HepG2 (cell line): ENCODE data around the gene CDC26. TPM values are rescaled to one million over a fixed set of nuclear protein-coding genes. Genes with fewer than 3 reads are reported as not detected.
A peak's percentile ranks its signal among the peaks of the same experiment; 100 is the strongest.

ENCODE experiments used
- ATAC-seq: fragments of 200-7000 bp; cut with Tn5 transposase; 3 replicates; pipeline ENCODE4 v1.9.1; 2020; ENCODE audit warnings: mild to moderate bottlenecking, moderate library complexity
- BruUV-seq: library from RNA; stranded (reverse); fragments of 400-500 nt; replicated peaks from 2 replicates; lab custom pipeline; 2021; lab: Mats Ljungman, UMichigan
- CTCF ChIA-PET: fragments of 300-600 bp; formaldehyde crosslinking; extraction: SDS; loops from one replicate; lab custom pipeline; 2021; ENCODE audit warnings: low total read pairs, inconsistent platforms, low intra/inter-chr PET ratio; lab: Yijun Ruan, JAX
- POLR2A ChIA-PET: fragments of 350-600 bp; sonication (Branson Sonifier 250); formaldehyde crosslinking; loops from one replicate; lab custom pipeline; 2020; ENCODE audit warnings: antibody characterized with exemption, inconsistent platforms; lab: Yijun Ruan, JAX
- DNase-seq: peaks from one replicate; pipeline ENCODE4 v3.0.0-alpha.2; 2015; ENCODE audit warnings: low spot score
- FAIRE-seq: peaks from 3 replicates; lab custom pipeline; 2011; peaks lifted over from hg19 to GRCh38; lab: Jason Lieb, UNC
- H2AFZ ChIP-seq: one replicate; pipeline ENCODE4 v1.6.1; 2011; ENCODE audit warnings: low read length, inconsistent platforms
- H3K27ac ChIP-seq: fragments of 300-600 bp; 3 replicates; pipeline ENCODE4 v1.8.0; 2011; ENCODE audit warnings: mixed run types, mild to moderate bottlenecking, mixed read lengths, low read length, inconsistent platforms; ENCODE audit not compliant: insufficient read depth; ENCODE audit errors: extremely low read length
- H3K27me3 ChIP-seq, 2 experiments: fragments of 200-600 bp in 1 of 2; 2 replicates in 1 of 2; 3 replicates in 1 of 2; pipeline versions ENCODE4 v1.6.0 to v1.8.0; 2011; ENCODE audit warnings: low read length in 2 of 2, mild to moderate bottlenecking in 2 of 2, moderate library complexity in 2 of 2, inconsistent platforms in 1 of 2; ENCODE audit not compliant: insufficient read depth in 2 of 2, control insufficient read depth in 1 of 2
- H3K36me3 ChIP-seq, 2 experiments: fragments of 200-600 bp in 1 of 2; replicated peaks in 1 of 2; 2 replicates in 1 of 2; 3 replicates in 1 of 2; pipeline versions ENCODE4 v1.5.1 to v1.8.0; 2011; ENCODE audit warnings: low read length in 2 of 2, inconsistent platforms in 1 of 2; ENCODE audit not compliant: insufficient read depth in 2 of 2, control insufficient read depth in 1 of 2
- H3K4me1 ChIP-seq: 2 replicates; pipeline ENCODE4 v1.5.1; 2012; ENCODE audit warnings: low read length, inconsistent platforms; ENCODE audit not compliant: insufficient read depth
- H3K4me2 ChIP-seq: 2 replicates; pipeline ENCODE4 v1.6.0; 2011; ENCODE audit warnings: low read depth, low read length, inconsistent platforms
- H3K4me3 ChIP-seq, 3 experiments: fragments of 200-600 bp in 1 of 3; sonication (generic), shearing (Covaris generic) in 1 of 3; replicated peaks in 1 of 3; 2 replicates each; pipeline ENCODE4 v1.5.1; 2011 to 2016; ENCODE audit warnings: low read length in 3 of 3, inconsistent platforms in 2 of 3, low read depth in 2 of 3, mild to moderate bottlenecking in 2 of 3, control low read depth in 1 of 3, mixed read lengths in 1 of 3; ENCODE audit not compliant: insufficient read depth in 1 of 3
- H3K79me2 ChIP-seq: one replicate; pipeline ENCODE4 v1.6.1; 2011; ENCODE audit warnings: low read length, inconsistent platforms; ENCODE audit not compliant: insufficient read depth
- H3K9ac ChIP-seq: 2 replicates; pipeline ENCODE4 v1.6.0; 2011; ENCODE audit warnings: mild to moderate bottlenecking, low read depth, low read length, inconsistent platforms; ENCODE audit not compliant: insufficient read depth
- H3K9me3 ChIP-seq: 2 replicates; pipeline ENCODE4 v1.5.1; 2012; ENCODE audit warnings: mild to moderate bottlenecking, low read length
- H4K20me1 ChIP-seq: 2 replicates; pipeline ENCODE4 v1.6.0; 2011; ENCODE audit warnings: inconsistent platforms, mild to moderate bottlenecking, low read length, moderate library complexity; ENCODE audit not compliant: insufficient read depth
- AFF4 ChIP-seq: sonication (generic); formaldehyde crosslinking; IDR thresholded peaks from 2 replicates; pipeline ENCODE4 v1.4.0; 2020; ENCODE audit warnings: missing genetic modification reagents
- ELF1 ChIP-seq: sonication (generic); formaldehyde crosslinking; IDR thresholded peaks from 2 replicates; pipeline ENCODE4 v1.4.0; 2020; ENCODE audit warnings: missing genetic modification reagents
- ETV6 ChIP-seq: sonication (generic); formaldehyde crosslinking; conservative IDR thresholded peaks from 2 replicates; pipeline ENCODE4 v1.4.0; 2020; ENCODE audit warnings: missing genetic modification reagents
- FOXK1 ChIP-seq: sonication (generic); formaldehyde crosslinking; IDR thresholded peaks from 2 replicates; pipeline ENCODE4 v1.4.0; 2020; ENCODE audit warnings: low read depth, missing genetic modification reagents, borderline replicate concordance
- MXD3 ChIP-seq: IDR thresholded peaks from 2 replicates; pipeline ENCODE4 v1.6.1; 2016; ENCODE audit warnings: mild to moderate bottlenecking, missing biosample characterization, missing genetic modification reagents
- TIGD3 ChIP-seq: sonication (generic); formaldehyde crosslinking; IDR thresholded peaks from 2 replicates; pipeline ENCODE4 v1.5.1; 2020; ENCODE audit warnings: mild to moderate bottlenecking, missing genetic modification reagents, borderline replicate concordance
- ZBTB49 ChIP-seq: sonication (generic); formaldehyde crosslinking; IDR thresholded peaks from 2 replicates; pipeline ENCODE4 v1.4.0; 2020; ENCODE audit warnings: missing genetic modification reagents, borderline replicate concordance
- ZC3H13 ChIP-seq: sonication (generic); formaldehyde crosslinking; IDR thresholded peaks from 2 replicates; pipeline ENCODE4 v1.8.1; 2023; ENCODE audit warnings: mild to moderate bottlenecking, missing genetic modification reagents, moderate library complexity
- ZSCAN9 ChIP-seq: IDR thresholded peaks from 2 replicates; pipeline ENCODE4 v1.6.1; 2016; ENCODE audit warnings: borderline replicate concordance
- WGBS: methylation state at CpG from one replicate; pipeline ENCODE4 v1.1.6; 2017; ENCODE audit warnings: low lambda C conversion rate; 5-methylcytosine and 5-hydroxymethylcytosine counted together
- in situ Hi-C: cut with HindIII; loops from 2 replicates; pipeline ENCODE4 v1.10.0; 2017; ENCODE audit warnings: low pct_unique_long_range_greater_than_20kb; ENCODE audit not compliant: extremely low pct_ligation_motif_present
- intact Hi-C: fragments of 100-400 bp; cut with micrococcal nuclease; formaldehyde crosslinking; loops from one replicate; pipeline ENCODE4 v1.10.0; 2022; ENCODE audit not compliant: unreplicated experiment
- polyA plus RNA-seq, 8 experiments: library from polyadenylated mRNA; depleted of rRNA in 3 of 8; stranded (reverse) in 7 of 8; unstranded in 1 of 8; fragments of >200 nt; fragmentation: Illumina TruSeq in 4 of 8; extraction: Trizol in 4 of 8; gene quantifications; 2 replicates each; pipeline versions ENCODE4 v1.2.1 to v1.2.3, GENCODE V29; 2011 to 2016; ENCODE audit warnings: low read depth in 4 of 8, missing spikeins in 1 of 8, mixed read lengths in 1 of 8; ENCODE audit not compliant: insufficient read depth in 1 of 8
- total RNA-seq, 5 experiments: library from RNA; depleted of rRNA; stranded (reverse); fragments of >200 nt; fragmentation: Illumina TruSeq; extraction: Trizol; gene quantifications; 2 replicates each; pipeline ENCODE4 v1.2.3, GENCODE V29; 2016; ENCODE audit warnings: low read depth in 1 of 5

Gene CDC26
- total and polyA plus RNA-seq, 2 of the 13 experiments (the other 11 are each of a cell fraction or from before 2014, with no cell fraction given): 26.6 to 57.9 TPM

GRCh38 chr9:113293285-113293878 is 18.0 kb upstream of the CDC26 start:
- H2AFZ ChIP-seq: no peak overlapping the region
- no peak overlapping the region for H3K9ac ChIP-seq
- peaks cover 17 to 51% of the 10 kb centered on the region in 2 experiments for H3K36me3 ChIP-seq
- no peaks in the 10 kb centered on the region for H3K27me3 ChIP-seq
- ATAC-seq: no peak
- H4K20me1 ChIP-seq: no peaks in the 10 kb centered on the region
- no peaks in the 10 kb centered on the region for H3K79me2 ChIP-seq
- no peak overlapping the region for H3K4me3 ChIP-seq
- TF ChIP-seq ZBTB49: no peak
- 0 out of 2 replicates have a peak, but pooled peaks have one; percentile 31 for TF ChIP-seq ZC3H13 (CRISPR knock-in tag)
- TF ChIP-seq, all 625 proteins: peak for 1
- in situ Hi-C loops (no loop called here), intact Hi-C loops (no loop called here)
- ChIA-PET POLR2A (interaction anchor here (0.9 to 1.2 kb wide), 2 partner anchors 17 to 18 kb away, joined by 3 to 4 read pairs; partner anchors contain the start of genes CDC26 and PRPF4), CTCF (no interaction called here)
- FAIRE-seq (no peak), DNase-seq (no peak)
- H3K4me1 ChIP-seq: no peaks in the 10 kb centered on the region
- WGBS: 98% methylated on average over 7 of the region's 7 CpGs
- no peak overlapping the region for H3K27ac ChIP-seq
- no TSS peak for BruUV-seq
- no peaks in the 10 kb centered on the region for H3K9me3 ChIP-seq
- no peak overlapping the region for H3K4me2 ChIP-seq

- Histone ChIP-seq H3K27me3 (no peaks in the 10 kb centered on the region), H3K27ac (no peak overlapping the region), H3K9ac (no peak overlapping the region), H3K4me2 (no peak overlapping the region), H3K9me3 (no peaks in the 10 kb centered on the region), H4K20me1 (no peaks in the 10 kb centered on the region), H3K4me1 (no peaks in the 10 kb centered on the region), H3K79me2 (no peaks in the 10 kb centered on the region), H3K36me3 (peaks cover 28 to 76% of the 10 kb centered on the region in 2 experiments), H3K4me3 (no peak overlapping the region), H2AFZ (no peak overlapping the region)
- no TSS peak for BruUV-seq
- DNase-seq (no peak), ATAC-seq (no peak), FAIRE-seq (no peak)
- POLR2A ChIA-PET: no interaction called here
- CTCF ChIA-PET: no interaction called here
- intact Hi-C loops: no loop called here
- WGBS: 94% methylated on average over 6 of the region's 6 CpGs
- in situ Hi-C loops: no loop called here
- TF ChIP-seq AFF4 (CRISPR knock-in tag): no peak
- TF ChIP-seq MXD3 (CRISPR knock-in tag): no peak
- no peak for TF ChIP-seq TIGD3 (CRISPR knock-in tag)
- TF ChIP-seq FOXK1 (CRISPR knock-in tag): no peak
- no peak for TF ChIP-seq ELF1 (CRISPR knock-in tag)
- no peak for TF ChIP-seq ETV6 (CRISPR knock-in tag)
- TF ChIP-seq ZSCAN9: no peak
Measured at GRCh38 chr9:113290052-113290607, 14.8 kb upstream of the CDC26 start.
